AG10803 (cell line): ENCODE measurements around the gene NOTUM.

Source experiments
- DNase-seq: peaks from one replicate; pipeline ENCODE4 v3.0.0; 2010; ENCODE audit warnings: low read depth
- H3K4me3 ChIP-seq: 2 replicates; pipeline ENCODE4 v1.5.1; 2011; ENCODE audit warnings: mild to moderate bottlenecking, low read length, control low read depth
- TF ChIP-seq, protein P1 (sequence below): conservative IDR thresholded peaks from 2 replicates; pipeline ENCODE4 v1.5.1; 2011; ENCODE audit warnings: mild to moderate bottlenecking, low read length, control low read depth, inconsistent platforms

Gene NOTUM

DNA sequence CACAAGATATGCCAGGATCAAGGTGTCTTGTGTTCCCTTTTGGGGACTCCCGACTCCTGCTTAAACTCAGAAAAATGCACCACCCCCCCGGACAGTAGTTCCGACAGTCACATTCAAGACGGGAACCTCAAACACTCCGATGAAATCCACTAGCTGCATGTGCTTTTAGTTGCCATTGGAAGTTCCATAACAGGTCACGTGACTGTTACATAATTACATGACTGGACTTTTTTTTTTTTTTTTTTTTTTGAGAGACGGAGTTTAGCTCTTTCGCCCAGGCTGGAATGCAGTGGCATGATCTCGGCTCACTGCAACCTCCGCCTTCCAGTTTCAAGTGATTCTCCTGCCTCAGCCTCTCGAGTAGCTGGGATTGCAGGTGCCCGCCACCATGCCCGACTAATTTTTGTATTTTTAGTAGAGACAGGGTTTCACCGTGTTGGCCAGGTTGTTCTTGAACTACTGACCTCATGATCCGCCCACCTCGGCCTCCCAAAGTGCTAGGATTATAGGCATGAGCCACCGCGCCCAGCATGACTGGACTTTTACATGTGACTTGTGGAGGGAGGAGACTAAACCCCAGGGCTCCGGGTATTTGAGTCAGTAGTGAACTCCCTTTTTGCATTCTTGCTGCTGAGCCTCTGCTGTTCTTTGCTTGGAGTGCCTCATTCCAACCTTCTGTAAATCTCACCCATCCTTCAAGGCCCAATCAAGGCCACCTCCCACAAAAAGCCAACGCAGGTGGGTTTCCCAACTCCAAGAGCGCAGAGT is 44.6 kb downstream of the NOTUM start:
- DNase-seq, result peak; percentile 57
- peak overlapping the region; percentile 58 for H3K4me3 ChIP-seq
- TF ChIP-seq, protein P1, sequence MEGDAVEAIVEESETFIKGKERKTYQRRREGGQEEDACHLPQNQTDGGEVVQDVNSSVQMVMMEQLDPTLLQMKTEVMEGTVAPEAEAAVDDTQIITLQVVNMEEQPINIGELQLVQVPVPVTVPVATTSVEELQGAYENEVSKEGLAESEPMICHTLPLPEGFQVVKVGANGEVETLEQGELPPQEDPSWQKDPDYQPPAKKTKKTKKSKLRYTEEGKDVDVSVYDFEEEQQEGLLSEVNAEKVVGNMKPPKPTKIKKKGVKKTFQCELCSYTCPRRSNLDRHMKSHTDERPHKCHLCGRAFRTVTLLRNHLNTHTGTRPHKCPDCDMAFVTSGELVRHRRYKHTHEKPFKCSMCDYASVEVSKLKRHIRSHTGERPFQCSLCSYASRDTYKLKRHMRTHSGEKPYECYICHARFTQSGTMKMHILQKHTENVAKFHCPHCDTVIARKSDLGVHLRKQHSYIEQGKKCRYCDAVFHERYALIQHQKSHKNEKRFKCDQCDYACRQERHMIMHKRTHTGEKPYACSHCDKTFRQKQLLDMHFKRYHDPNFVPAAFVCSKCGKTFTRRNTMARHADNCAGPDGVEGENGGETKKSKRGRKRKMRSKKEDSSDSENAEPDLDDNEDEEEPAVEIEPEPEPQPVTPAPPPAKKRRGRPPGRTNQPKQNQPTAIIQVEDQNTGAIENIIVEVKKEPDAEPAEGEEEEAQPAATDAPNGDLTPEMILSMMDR, result no peak

DNA sequence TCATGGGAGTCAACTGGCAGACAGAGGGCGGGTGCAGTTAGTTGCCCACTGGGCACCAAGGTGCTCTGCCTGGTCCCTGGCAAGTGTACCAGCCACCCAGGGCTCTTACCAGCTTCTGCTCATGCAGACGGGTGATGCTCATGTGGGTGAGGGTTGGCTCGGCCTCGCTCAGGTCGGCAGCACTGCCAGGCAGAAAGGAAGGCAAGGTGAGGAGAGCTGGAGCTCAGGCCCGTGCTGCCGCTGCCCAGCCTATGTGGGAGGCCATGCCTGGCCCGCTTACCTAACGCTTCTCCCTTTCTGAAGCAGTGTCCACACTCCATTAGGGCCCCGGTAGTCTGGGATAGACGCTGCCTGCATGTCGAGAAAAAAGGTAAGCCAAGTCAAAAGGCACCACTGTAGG is 45.7 kb downstream of the NOTUM start:
- DNase-seq, result no peak
- H3K4me3 ChIP-seq, result no peak overlapping the region
- TF ChIP-seq, protein P1, result no peak

DNA sequence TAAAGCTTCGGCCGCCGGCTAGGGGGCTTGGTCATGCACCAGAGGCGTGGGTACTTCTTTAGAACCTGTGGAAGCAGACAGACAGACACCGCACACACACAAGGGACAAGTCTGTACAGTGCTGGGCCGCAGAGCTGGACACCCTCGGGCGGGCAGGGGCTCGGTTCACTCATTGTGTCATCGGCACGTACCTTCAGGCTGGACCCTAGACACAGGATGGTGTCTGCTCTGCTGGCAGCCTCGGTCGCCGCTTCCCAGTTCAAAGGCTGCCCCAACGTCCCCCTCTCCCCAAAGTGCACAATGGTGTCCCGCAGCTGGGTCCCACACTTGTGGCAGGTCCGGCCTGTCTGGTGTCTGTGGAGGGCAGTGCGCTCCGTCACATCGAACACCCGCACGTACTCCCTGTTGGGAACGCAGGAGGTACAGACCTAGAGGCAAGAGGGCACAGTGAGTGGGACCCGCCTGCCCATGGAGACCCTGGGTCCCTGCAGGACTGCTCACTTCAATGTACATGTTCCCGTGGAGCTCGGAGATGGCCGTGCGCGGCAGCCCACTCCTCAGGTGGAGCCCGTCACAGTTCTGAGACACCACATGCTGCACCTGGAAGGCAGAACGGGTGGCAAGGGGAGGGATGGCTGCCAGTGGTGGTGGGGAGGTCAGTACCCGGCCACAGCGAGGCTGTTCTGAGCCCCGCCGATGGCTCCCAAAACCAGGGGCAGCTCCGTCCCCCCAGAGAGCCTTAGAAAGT is 46.7 kb downstream of the NOTUM start:
- TF ChIP-seq, protein P1, result no peak

DNA sequence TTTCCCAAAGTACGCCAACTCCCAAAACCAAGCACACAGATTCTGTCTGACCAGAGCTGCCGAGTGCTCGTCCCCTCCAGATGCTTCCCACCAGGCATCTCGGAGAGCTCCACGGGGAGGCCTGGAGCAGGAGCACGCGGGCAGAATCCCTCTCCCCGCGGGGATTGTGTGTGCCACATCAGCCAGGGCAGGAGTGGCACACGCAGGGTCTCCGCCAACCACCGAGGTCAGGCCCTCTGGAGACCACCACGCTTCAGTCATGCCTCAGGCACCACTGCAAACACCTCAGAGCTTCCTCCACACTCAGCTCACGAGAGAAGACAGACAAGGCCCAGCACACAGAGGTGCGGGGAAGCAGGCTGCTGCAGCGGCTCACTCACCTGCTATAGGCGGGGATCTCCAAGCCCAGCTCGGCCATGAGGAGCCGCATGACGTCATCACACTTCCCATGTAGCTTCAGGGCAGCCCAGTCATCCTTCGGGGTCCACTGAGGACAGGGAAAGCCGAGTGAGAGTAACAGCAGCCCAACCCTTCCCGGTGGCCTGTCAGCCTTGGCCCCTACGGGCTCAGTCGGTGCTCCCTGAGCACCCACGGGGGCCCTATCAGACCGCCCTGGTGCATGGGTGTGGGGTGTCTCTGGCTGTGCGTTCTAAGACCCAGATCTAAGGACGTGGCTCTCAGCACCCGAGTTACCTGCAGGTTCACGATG is 47.4 kb downstream of the NOTUM start:
- no peak overlapping the region for H3K4me3 ChIP-seq
- no peak for DNase-seq
- TF ChIP-seq, protein P1, result no peak

More for the DNA sequence above, 46.7 kb downstream of the NOTUM start:
- H3K4me3 ChIP-seq, result no peak overlapping the region
- no peak for DNase-seq

DNA sequence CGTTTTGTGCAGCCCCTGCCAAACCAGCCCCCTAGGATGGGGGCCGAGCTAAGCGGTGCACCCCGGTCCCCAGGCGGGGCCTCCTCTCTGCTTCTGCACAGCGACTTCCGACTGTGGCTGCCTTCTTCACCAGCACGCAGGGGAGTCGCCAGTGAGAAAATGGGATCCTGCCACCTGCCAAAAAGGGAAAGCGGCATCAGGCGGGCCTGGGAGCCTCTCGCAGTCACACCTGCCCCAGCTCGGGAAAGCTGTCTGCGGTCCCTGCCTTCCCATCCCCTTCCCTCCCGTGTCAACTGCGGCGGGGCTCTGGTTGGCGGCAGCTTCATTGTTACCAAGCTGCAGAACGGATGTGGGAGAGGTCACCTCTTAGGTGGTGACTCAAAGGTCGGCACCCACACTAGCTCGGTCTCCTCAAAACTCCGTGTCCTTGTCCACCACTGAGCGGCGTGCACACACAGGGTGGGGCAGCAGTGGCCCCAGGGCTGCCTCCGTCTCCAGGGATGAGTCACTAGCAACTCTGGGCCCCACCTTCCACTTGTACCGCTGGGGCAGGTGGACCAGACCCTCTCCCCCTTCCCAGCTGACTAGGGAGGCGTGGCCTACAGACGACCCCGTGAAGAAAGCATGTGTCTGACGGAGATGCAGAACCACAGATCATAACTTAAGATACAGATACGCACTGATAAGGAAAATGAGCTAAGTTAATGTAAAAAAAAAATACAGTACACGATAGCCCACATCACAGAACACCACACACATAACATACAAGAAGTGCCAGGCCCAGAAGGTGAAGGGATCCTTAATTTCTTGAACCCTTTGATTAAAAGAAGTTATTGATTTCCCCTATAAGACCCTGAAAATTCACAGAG is 48.3 kb downstream of the NOTUM start:
- no peak for DNase-seq
- TF ChIP-seq, protein P1, result no peak
- H3K4me3 ChIP-seq, result no peak overlapping the region

DNA sequence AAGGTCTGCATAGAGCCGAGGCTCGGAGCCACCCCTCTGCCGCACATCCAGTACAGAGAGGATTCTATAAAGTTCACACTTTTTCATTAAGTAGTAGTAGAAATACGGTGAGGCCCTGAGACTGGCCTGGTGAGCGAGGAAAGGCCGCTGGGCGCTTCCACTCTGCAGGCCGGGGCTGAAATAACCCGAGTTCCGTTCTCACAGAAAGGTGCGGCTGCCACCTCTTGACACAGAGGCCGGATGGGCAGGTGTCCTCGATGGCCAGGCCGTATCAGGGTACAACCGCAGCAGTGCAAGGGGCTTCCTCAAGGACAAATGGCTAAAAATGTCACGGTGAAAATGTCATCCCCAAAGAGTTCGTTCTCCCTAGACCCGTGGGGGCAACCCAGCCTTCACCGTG is 49.0 kb downstream of the NOTUM start:
- no peak overlapping the region for H3K4me3 ChIP-seq
- no peak for DNase-seq
- TF ChIP-seq, protein P1, result no peak
